ENCODE data around the gene SMG5.

SMG5 gene

DNA sequence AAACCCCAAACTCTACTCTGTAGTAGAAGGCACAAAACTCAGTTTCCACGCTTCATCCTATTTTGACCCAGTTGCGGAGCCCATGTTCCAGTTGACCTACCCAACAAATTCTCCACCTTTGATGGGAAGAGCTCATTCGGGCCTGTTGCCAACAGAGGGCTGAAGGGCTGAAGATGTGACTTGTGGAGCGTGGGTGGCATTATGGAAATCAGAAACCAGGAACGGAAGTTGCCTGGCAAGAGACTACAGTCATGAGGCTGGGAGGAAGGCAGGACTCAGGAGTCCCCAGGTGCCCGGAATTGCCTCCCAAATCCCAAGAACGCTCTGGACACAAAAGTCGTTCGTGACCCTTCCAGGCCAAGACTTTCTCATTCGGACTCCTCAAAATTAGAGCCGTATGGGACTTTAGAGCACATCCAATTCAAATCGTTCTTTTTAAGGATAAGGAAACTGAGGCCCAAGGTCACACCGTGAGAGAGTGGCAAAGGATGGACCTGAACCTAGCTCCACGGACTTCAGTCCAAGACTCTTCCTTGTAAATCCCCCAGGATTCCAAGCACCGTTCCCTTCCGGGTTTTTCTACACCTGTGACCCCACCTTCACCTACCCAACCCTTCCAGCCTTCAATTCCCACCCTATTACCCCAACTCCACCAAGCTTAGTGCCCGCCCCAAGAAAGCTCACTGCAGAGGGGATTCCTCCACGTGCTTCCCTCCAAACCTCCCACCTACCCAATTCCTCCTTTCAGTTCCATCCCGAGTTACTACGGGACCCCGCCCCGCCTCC is 739 bp downstream of the SMG5 start:
- intact Hi-C loops (cut with DNase I), result no loop called here
- peak in 1 of 10 donors; percentile 71 for DNase-seq

DNA sequence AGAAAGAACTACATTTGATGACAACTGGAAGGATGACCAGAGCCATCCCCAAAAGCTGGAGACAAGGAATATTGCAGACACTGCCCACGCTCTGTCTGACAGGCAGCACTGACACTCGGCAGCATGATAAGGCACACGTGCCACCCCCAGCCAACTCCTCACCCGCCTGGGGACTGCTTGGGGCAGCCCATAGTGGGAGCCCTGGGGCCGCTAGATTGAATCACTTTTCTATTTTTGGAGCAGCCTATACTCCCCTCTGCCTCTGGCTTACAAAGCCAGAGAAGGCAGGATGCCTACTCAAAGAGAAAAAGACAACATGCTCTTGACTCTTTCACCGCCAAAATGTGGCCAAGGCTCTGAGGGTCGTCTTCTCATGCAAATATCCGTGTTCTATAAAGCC is 1.3 kb downstream of the SMG5 start:
- DNase-seq, result peak in 3 of 10 donors; percentile 42 to 85 (median 72)
- intact Hi-C loops (cut with DNase I), result no loop called here

DNA sequence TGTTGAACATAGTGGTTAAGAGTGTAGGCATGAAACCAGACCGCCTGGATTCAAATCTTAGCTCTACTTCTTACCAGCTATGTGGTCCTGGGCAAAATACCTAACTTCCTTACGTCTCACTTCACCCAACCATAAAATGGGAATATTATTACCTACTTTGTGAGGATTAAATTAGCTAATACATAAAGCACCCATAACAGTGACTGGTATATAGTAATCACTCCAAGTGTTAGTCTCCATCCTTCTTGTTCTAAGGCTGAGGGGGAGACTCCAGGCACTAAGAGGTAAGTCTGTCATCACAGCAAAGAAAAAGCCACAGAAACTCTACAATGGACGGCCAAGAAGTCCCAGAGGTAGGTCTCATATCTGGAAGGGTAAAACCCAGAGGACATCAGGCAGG is 2.8 kb downstream of the SMG5 start:
- DNase-seq, result no peak
- intact Hi-C loops (cut with DNase I), result no loop called here

DNA sequence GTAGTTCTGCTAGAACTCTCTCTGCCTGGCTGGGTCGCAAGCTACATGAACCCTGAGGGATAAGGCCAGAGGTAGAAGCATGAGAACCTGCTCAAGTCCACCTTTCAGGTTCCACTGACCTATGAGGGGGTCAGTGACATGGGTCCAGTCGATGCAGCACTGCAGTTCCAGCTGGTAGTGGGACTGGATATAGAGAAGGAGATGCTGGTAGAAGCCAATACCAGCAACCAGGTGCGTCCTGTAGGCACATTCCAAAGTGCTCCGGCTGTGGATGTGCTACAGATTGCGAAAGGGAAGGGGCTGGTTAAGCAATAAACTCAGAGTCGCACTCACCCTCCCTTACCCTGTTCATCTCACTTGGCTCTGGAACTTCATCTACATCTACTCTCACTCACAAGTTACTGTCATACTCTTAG is 5.7 kb downstream of the SMG5 start:
- intact Hi-C loops (cut with DNase I), result no loop called here
- DNase-seq, result peak in 1 of 10 donors; percentile 7

DNA sequence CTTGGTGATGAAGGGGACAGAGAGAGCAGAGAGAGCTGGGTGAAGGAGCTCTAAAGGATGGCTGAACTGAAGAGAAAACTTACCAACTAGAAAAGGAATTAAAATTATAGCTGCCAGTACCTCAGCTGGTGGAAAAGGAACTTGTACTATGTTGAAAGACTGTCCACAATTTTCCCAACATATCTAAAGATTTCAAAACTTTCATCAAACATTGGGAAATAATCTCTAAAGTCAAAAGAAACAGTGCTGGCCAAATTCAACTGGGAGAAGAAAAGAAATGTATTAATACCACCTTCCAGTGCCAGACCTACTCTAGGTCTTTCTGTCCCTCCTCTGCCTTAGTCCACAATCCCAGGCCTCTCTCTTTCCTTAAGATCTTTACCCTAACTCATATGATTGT is 6.1 kb downstream of the SMG5 start:
- intact Hi-C loops (cut with DNase I), result no loop called here
- peak in 1 of 10 donors; percentile 1 for DNase-seq

DNA sequence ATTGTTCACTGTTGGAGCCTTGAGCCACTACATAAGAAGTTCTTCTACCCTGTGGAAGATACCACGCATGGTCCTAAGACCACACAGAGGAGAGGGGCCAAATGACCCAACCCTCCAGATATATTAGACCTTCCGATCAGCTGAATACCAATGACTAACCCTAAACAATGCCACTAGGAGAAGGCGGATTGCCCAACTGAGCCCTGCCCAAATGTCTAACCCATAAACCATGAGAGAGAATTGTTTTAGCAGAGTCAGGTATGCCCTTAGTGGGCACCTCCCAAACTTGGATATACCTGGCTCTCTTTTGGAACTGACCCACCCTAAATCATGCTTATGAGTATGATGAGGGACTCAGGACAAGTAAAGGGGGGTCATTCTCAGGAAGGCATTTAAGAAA is 12.3 kb downstream of the SMG5 start:
- intact Hi-C loops (cut with DNase I), result no loop called here
- DNase-seq, result no peak

DNA sequence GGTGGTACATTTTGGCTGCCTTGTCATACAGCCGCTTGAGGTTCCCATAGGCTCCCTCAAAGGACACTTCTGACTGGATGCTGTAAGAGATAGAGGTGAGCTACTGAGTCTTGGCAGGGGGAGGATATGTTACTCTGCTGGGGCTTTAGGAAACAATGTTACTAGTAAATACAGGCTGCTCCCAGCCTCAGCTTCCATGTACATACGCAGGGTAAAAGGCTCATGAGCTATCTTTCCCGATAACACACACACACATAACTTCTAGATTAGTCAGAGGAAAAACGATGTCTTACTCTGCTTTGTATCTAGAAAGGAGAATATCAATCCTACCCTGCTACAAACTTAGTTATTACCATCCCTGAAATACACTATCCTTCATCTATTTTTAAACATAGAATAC is 14.3 kb downstream of the SMG5 start:
- intact Hi-C loops (cut with DNase I), result no loop called here
- no peak for DNase-seq

DNA sequence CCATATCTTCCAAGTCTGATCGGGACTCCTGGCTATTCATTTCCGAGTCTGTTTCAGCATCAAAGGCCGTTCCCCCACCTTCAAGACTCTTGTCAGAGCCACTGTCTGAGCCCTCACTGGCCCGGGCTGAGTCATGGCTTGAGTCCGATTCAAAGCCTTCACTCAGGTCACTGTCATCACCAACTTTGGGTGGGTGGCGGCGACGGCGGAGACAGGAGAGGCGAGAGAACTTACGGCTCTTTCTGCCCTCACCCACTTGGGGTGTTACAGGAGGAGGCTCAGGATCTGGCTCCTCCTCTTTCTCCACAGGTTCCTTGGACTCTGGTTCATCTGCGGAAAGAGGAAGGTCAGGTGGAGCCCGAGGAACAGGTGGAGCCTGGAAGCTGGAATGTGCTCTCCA is 16.6 kb downstream of the SMG5 start:
- intact Hi-C loops (cut with DNase I), result no loop called here
- DNase-seq, result peak in 1 of 10 donors; percentile 75

DNA sequence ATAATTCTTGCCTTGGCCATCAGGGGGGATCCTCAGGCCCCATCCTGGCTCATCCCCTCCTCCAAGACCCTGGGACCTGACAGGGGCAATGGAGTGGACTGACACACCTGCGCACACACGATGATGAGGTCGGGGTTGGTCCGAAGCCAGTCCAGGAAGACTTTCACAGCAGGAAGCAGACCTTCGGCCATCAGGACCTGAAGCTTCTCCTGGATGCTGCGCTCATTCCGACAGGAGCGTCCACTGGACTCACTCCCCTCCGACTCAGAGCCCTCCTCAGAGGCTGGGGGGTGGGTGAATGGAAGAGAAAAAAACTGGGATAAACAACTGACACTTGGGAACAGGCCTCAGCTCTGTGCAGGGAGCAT is 19.4 kb downstream of the SMG5 start:
- intact Hi-C loops (cut with DNase I), result no loop called here
- DNase-seq, result peak in 2 of 10 donors; percentile 23 to 61

DNA sequence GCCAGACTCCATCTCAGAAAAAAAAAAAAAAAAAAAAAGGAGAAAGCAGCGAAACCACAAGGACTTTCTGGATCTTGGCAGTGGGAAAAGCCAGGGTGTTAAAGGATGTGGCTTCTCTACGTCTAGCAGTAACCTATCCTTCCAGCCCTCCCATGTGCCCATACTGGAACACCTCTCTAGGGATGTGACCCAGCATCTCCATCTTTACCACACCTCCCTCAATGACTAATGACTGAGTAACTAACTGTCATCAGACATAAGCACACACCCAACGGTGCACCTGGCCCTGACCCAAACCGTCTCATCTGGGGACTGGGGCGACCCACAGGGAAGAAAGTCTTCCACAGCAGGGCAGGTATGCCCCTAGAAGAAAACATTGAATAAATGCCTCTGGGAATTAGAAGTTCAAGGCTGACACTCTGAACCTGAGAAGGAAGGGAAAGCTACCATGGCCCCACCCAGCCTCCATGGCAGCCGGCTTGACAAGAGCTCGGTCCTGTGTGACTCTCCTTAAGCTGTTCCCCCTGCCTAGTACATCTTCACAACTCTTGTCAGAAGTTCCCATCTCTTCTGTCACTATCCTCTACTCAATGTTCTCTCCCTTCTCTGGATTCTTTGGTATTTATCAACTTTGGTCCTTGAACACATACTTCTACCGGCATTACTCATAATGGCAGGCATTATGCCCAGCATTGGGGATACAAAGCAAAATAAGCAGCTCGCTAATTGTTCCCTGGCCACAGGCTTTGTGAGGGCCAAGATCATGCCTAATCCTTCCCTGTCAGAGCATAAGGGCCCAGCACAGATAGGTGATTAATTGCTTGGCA is 20.0 kb downstream of the SMG5 start:
- intact Hi-C loops (cut with DNase I), result no loop called here
- DNase-seq, result peak in 1 of 10 donors; percentile 51

DNA sequence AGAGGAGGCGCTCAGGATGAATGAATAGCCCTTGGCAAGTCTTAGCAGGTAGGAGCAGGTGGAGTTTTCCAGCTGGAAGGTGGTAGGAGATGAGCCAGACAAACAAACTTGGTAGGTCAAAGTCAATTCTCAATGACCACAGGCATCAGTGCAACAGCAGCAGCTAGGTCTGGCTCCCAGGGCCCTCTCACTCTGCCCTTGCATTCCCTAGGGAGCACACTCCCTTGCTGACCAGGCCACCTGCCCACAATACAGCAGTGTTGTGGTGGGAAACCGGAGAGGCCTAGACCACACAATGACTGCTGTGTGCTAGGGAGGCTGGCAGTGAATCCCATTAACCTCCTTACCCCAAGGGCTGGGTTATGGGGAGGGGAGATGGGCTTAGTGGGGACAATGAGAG is 21.7 kb downstream of the SMG5 start:
- intact Hi-C loops (cut with DNase I), result no loop called here
- peak in 2 of 10 donors; percentile 75 to 90 for DNase-seq

DNA sequence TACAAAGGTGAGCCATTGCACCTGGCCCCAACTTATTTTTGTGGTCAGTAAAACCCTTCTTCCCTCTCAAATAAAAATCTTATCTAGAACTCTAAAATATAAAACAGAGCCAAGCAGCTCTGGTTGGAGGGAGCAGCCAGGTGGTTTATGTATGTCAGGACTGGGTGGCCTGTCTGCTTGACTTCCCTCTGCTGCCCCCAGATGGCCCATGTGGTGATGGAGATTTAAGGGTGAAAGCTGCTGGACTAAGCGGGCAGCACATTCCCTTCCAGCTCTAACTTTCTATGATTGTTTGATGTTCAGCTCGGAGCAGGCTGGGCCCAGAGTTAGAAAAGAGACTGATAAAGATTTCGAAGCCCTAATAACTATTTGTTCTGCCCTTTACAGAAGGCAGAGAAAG is 22.8 kb downstream of the SMG5 start:
- peak in 7 of 10 donors; percentile 53 to 92 (median 65) for DNase-seq
- intact Hi-C loops (cut with DNase I), result no loop called here

DNA sequence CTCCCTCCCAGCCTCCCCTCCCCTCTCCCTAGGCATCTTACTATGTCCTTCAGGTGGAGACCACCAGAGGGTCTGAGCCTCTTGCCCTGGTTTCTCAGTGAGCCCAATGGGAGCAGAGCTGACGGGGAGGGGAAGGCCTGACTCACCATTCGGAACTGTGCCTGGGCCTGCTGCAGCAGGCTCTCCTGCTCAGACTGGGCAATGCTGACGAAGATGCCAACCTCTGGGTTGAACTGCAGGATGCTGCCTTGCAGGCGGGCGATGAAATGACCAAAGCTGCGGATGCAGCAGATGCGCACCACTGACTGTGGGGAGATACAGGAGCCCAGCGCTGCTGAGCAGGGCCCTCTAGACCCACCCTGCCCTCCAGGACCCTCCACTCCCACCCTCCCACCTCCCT is 23.8 kb downstream of the SMG5 start:
- intact Hi-C loops (cut with DNase I), result no loop called here

DNA sequence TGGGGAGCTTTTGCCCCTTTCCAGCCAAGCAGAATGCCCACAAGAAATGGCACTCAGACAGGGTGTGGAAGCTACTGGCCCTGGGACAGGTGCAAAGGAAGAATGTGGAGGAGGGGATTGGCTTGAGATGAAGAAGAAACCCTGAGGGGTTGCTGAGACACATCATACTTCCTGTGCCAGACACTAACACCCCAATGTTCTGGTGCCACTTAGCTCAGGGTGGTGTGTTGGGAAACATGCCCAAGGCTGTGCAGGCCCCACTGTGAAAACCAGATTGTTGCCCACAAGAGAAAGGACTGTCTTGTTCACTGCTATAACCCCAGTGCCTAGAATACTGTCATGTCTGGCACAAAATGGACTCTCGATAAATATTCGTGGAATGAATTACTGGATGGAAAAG is 24.9 kb downstream of the SMG5 start:
- intact Hi-C loops (cut with DNase I), result no loop called here
- DNase-seq, result peak in 1 of 10 donors; percentile 79

More for the DNA sequence above, 23.8 kb downstream of the SMG5 start:
- peak in 2 of 10 donors; percentile 32 to 60 for DNase-seq

DNA sequence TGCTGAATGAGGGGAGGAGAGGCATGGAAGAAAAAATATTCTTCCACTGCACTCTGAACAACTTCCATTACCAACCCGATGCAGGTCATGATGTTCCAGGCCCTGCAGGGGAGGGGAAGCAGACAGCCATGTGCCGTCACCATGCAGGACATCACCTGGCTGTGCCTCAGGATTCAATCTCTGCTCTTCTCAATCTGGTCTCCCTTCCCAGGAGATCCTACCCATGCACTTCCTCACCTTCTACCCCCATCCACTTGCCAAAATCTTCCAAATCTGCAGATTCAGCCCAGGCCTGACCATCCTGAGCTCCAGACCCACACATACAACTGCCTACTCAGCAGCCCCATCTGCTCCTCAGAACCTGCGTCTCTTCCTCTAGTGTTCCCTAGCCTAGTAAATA is 29.0 kb downstream of the SMG5 start:
- DNase-seq, result no peak
- intact Hi-C loops (cut with DNase I), result no loop called here

DNA sequence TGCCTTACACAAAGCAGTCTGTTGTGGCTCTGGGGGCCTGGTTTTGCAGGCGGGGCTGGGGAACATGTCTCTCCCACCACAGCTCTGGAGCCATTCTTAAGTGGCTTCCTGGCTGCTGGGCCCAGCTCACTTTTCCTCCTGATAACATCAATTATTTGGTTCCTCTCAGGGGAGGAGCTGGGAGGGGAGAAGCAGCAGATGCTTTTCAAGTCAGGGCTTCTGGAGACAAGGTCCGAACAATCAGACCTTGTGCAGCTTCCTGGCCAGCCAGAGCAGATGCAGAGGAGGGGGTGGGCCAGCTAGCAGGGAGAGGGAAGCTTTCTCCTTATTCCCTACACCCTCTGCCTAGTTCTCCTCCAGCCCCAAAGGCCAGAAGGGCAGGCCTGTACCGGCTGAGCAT is 31.1 kb downstream of the SMG5 start:
- intact Hi-C loops (cut with DNase I), result no loop called here
- peak in 1 of 10 donors; percentile 83 for DNase-seq

DNA sequence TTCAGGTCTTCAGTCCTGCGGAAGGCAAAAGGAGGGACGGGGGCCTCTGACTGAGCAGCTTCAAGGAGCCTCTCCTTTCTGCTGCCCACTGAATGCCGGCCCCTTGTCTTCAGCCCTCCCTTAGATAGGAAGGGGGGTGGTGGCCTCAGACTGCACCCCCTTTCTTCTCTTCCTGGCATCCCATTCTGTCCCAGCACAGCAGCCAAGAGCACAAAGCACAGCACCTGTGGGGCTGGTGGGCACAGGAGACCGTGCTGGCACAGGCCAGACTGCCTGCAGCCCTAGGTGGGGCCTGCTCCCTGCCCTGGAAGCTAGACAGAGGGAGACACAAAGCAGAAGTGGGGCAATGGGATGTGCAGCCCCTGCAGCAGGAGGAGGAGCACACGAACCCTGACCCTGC is 33.0 kb downstream of the SMG5 start:
- intact Hi-C loops (cut with DNase I), result no loop called here

DNA sequence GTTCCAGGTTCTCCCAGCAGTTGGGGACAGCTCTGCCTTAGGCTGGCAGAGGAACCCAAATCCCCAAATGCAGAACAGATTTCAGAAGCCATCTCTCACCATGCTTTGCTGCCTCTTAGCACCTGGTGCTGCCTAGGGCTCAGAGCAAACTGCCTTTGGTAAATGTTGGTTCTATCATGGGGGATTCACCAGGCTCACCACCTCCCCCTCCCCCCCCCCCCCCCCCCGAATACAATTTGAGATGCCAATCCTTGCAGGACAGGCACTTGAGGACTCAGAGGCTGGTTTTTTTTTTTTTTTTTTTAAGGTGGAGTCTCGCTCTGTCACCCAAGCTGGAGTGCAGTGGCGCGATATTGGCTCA is 34.3 kb downstream of the SMG5 start:
- intact Hi-C loops (cut with DNase I), result no loop called here
- DNase-seq, result peak in 1 of 10 donors; percentile 24

More for the DNA sequence above, 33.0 kb downstream of the SMG5 start:
- peak in 2 of 10 donors; percentile 68 to 80 for DNase-seq

DNA sequence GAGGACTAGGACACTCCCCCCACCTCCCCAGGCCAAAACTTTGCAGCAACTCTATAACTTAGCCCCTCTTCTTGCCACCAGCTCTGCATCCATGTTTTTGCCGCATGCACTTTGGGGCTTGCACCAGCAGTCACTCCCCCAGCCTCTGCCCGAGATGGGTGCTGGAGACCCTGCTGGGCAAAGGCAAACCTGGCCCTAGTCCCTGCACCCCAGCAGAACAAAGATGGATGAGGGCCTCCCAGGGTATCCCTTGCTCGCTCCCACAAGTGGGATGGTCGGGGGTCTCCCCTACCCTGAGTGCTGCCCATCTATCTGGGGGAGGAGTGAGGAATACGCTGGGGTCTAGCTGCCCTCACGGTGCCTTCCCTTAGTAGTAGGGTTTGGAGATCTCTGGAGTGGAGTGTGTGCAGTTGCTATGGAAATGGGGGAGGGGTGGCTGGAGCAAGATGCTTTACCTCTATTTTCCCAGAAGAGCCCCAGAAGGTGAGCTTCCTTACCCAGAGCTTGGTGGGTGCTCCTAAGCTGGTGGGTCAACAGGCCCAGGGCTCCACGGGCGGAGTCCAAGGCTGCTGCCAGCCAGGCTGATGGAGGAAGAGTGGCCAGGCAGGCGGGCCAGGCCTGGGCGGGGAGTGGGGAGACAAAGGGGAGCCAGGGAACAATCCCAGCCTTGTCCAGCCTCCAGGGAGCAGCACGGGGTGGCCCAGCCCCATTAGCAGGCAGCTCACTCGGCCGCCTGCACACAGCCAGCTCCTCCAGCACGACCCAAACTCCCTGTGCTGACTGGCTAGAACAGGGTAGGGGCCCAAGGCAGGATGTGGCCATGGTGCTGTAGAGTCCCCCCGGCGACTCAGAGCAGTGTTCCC is 34.9 kb downstream of the SMG5 start, which contains the start of gene PAQR6:
Gene PAQR6, minus strand, starts transcription at position 597 of the 863 bp plus-strand sequence. CDS start 1,325 bp downstream, outside the sequence.
- peak; percentile 83 to 99 (median 90) for DNase-seq
- intact Hi-C loops (cut with DNase I), result no loop called here

DNA sequence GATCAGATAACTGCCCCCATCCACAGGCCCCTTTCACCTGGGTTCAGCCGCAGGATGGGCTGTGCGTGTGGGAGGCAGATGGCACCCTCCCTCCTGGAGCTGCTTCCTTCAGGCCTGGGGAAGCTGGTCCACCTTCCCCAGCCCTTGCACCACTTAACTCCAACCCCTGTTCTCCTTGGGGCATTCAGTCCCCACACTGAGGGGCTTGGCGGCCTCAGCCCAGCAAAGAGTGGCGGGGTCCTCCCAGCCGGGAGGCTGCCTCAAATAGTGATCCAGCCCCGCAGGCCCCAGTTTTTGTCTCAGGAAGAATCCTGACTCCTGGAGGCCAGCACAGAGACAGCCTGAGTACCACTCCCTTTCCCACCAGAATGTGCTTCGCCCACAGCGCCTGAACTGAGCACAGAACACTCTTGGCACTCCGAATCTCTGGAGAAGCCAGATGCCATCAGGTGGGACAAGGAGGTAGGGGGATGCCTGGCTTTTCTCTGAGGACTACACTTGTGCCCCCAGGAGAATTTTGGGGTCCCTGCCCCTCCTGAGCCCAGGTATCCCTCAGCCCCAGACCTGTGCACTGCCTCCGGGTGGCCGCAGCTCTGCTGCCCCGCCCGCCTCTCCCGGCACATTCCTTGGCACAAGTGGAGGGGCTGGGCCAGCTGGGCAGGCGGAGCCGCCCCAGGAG is 35.7 kb downstream of the SMG5 start:
- DNase-seq, result peak in 2 of 10 donors; percentile 72 to 85

More for the DNA sequence above, 35.7 kb downstream of the SMG5 start:
- intact Hi-C loops (cut with DNase I), result no loop called here
